MV-4-11 (cell line): ENCODE data around the gene COCH.
"Not testable (repeated sequence)": the region's sequence is repeated elsewhere in the genome, so short reads cannot be mapped to it uniquely, and the experiment has no call there.

Experiments used
- DNase-seq: peaks from one replicate; lab custom pipeline; 2025; lab: John Stamatoyannopoulos, UW

The COCH gene

DNA sequence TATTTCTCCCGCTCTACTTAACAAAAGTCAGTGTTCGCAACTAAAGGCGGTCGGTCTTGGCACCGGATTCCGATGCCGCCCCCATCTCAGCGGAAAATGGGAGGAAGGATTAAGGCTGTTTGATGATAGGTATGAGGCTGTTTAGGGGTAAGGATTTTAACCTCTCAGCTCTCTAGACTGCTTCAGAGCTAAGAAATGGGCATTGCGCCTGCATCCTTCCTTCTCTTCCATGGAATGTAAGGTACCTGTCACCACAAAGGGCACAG lies 1.4 kb downstream of the COCH start:
- DNase-seq: no peak

- no peak for DNase-seq
Observed at GRCh38 chr14:30876692-30877091, 2.3 kb downstream of the COCH start.

GRCh38 chr14:30882431-30882830 lies 8.1 kb downstream of the COCH start:
- DNase-seq: no peak

DNA sequence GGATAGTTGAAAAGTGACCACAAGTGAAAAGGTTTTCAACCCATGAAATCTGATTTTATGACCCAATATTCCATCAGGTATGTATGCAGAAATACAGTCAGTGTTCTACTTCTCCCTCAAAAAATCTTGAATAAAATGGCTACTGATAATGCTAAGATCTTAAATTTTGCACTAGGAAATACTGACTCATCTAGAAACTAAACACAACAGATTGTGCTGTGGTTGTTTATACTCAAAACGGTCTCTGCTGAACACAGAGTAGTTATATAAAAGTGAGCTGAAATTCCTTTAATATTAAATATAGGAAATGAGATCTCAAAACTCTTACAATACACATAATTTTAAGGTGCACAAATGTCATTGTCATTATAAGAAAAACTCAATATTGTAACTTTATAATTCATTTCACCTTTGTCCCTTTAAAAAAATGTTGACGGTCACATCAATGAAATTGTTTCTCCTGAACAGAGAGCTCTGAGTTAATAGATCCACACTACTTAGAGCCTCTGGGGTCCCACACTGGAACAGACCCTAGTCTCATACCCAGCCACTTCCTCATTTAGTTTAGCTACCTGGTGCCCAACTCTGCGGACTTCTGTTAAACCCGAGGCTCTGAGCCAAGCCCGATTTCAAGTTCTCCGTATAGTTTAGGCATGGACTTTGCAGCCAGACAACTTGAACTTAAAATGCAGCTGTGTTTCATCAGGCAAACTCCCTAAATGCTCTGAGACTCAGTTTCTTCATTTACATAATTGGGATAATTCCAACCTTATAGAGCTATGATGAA lies 9.3 kb downstream of the COCH start:
- no peak for DNase-seq

DNA sequence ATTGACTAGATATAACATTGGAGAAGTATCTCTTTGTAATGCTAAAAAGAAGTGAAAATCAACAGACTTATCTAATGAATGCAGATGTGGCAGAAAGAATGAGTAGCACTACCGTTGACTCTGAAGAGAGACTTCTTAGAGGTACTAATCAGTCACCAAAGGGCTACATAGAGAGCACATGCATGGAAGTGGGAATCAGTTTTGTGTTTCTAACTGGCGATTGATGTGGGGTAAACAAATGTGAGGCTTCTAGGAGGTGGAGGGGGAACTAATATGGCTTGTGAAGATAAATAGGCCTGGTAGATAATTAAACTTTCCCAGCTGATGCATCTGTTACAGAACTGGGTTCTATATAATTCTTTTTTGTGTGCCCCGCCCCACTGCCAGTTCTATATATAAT lies 10.5 kb downstream of the COCH start:
- DNase-seq: no peak

DNA sequence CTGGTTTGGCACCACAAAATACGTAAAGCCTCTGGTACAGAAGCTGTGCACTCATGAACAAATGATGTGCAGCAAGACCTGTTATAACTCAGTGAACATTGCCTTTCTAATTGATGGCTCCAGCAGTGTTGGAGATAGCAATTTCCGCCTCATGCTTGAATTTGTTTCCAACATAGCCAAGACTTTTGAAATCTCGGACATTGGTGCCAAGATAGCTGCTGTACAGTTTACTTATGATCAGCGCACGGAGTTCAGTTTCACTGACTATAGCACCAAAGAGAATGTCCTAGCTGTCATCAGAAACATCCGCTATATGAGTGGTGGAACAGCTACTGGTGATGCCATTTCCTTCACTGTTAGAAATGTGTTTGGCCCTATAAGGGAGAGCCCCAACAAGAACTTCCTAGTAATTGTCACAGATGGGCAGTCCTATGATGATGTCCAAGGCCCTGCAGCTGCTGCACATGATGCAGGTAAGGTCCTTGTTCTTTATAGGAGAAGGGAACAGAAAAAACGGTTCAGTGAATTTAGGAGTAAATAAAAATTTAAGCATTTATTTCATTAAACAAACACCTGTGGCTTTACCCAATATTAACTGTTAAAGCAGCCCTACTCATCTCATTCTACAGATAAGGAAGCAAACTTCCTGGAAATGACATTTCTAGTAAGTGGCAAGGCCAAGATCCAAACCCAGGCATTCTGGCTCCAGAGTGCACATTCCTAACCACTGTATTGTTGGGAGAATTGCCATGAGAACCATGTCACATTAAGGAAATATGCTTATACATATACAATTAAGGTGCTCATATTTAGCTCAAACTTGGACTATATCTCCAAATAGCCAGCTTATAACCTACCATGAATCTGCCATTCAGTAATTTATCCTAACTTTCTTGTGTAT lies 11.7 kb downstream of the COCH start:
- no peak for DNase-seq

DNA sequence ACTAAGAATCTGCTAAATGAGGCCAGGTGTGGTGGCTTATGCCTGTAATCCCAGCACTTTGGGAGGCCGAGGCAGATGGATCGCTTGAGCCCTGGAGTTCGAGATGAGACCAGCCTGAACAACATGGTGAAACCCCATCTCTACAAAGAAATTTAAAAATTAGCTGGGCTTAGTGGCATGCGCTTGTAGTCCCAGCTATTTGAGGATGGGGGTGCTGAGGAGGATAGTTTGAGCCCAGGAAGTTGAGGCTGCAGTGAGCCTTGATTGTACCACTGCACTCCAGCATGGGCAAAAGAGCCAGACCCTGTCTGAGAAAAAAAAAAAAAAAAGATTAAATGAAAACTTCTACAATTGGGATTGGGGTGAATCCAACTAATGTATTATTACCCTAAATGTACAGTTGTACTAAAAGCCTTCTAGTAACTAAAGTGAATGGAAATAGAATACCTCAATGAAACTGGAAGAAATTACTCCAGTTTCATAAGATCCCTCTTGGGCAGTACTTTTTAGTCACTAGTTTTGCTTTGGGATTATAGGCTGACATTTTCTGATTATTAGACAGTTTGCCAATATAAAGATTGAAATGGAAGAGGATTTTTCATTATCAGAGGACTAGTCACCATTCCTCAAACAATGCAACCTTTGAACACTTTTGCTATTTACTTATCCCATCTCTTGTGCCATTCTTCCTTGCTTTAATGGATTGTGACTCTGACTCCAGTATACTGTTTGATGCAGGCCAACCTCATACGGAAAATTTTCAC lies 14.3 kb downstream of the COCH start:
- DNase-seq: no peak

DNA sequence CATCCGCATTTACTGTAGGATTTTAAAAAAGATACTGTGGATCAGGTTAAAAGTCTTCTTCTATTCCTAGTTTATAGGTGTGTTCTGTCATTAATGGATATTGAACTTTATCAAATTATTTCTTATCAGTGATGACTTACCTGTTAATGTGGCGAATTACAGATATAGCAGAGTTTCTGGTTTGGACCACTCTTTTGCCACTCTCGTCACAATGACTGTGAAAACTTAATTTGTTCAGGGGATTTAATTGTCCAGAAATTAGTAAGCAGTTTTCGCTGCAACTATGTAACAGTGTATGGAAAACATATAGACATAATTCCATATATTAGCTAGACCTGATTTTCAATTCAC lies 14.9 kb downstream of the COCH start:
- DNase-seq: no peak

- DNase-seq: no peak
Observed at GRCh38 chr14:30893819-30894218, 19.5 kb downstream of the COCH start.

DNA sequence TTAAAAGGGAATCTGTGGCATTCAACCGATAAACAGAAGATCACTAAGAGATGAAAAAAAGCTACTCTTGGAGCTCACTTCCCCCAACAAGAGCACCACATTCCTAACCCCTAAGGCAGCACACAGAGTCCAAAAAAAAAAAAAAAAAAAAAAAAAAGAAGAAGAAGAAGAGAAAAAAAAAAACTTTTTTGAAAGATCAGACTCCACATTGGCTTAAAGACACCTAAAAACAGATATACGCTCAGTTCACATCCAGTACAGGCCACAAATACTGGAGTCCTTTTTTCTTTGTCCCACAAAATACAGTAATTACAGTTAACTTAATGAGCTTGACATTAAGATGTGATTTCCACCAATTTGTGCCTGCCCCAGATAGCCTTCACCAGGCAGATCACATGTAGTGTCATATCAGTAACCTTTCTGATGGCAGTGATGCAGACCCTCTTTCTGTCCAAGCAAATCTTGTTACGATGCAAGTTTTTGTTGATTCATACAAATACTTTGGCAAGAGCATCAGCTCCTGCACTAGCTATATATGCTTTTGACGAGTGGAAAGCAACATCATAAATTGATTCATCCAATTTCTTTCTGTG lies 20.7 kb downstream of the COCH start:
- no peak for DNase-seq

GRCh38 chr14:30896435-30896834 lies 22.1 kb downstream of the COCH start:
- DNase-seq: no peak

DNA sequence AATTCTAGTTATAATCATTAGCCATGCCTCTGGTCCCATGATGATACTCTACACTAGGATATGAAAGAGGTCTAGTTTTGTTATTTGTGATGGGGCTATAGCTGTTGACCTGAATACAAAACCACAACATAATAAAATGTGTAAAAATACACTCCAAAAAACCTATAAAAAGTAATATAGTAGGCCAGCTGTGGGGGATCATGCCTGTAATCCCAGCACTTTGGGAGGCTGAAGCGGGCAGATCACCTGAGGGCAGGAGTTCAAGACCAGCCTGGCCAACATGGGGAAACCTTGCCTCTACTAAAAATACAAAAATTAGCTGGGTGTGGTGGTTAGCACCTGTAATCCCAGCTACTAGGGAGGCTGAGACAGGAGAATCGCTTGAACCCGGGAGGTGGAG lies 22.8 kb downstream of the COCH start:
- DNase-seq: not testable (repeated sequence)

DNA sequence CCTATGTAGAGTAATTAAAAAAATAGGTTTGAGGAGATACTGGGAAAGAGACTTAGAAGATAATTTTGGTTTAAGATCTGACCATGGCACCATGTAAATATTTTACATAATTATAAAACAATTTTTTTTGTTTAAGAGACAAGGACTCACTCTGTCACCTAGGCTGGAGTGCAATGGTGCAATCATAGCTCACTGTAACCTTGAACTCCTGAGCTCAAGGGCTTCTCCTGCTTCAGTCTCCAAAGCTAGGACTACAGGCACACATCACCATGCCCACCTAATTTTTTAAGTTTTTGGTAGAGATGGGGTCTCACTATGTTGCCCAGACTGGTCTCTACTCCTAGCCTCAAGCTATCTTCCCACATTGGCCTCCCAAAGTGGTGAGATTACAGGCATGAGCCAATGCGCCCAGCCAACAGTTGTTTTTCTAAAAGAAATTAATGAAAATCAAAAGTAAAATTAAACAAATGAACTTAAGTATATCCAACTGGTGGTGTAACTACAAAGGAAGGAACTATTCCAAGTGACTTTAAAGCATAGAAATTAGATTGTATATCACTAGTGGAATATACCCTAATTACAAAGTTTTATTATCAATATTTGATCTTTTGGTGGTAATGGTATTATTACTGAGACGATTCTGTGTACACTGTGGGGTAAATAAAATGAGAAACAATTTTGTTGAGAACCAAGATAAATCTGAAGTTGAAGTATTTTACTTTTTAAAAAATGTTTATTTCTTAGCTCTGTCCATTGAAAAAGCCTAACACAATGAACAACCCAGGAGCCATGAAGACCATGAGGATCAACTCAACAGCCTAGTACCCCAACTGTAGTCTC lies 29.1 kb downstream of the COCH start:
- DNase-seq: no peak

GRCh38 chr14:30906752-30907658 lies 32.6 kb downstream of the COCH start:
- DNase-seq: peak; percentile 17

GRCh38 chr14:30907659-30908057 lies 33.3 kb downstream of the COCH start:
- no peak for DNase-seq

- no peak for DNase-seq
Observed at GRCh38 chr14:30908826-30909225, 34.5 kb downstream of the COCH start.

GRCh38 chr14:30914812-30915211 lies 40.5 kb downstream of the COCH start:
- no peak for DNase-seq

- DNase-seq: no peak
Observed at GRCh38 chr14:30915596-30915995, 41.2 kb downstream of the COCH start.

DNA sequence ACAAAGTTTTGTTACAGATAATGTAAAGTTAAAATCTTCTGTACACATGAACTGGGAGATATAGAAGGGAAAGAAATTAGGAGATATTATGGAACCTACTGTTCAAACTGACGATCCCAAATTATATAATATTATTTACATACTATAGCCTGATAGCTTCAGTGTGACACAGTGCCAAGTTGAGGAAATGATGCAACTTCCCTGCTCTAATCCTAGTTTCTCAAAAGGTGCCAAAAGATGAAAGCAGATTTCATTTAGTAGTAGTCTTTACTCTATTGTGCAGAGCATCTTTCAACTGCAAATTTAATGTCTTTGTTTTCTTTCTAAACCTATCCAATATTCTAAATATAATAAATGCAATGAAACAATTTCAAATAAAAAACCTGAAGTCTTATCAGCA lies 46.9 kb downstream of the COCH start:
- DNase-seq: peak; percentile 36

- no peak for DNase-seq
Observed at GRCh38 chr14:30921788-30922187, 47.4 kb downstream of the COCH start.

- DNase-seq: no peak
Observed at GRCh38 chr14:30925254-30925653, 50.9 kb downstream of the COCH start.
